ENCODE results near the gene MGAM2. TPM values are rescaled to one million over a fixed set of nuclear protein-coding genes. Genes with fewer than 3 reads are reported as not detected.

Gene MGAM2
- total and polyA plus RNA-seq, 2 of the 4 experiments (the other 2 are of a cell fraction) = not detected

- Histone ChIP-seq H2AK5ac (ENCODE audit: low read depth, low read length) (no peak overlapping the region), H3K9me3 (ENCODE audit: control insufficient read depth, insufficient read depth, low read length) (peaks cover 7% of the 10 kb centered on the region), H3K36me3 (ENCODE audit: control insufficient read depth, insufficient read depth, low read length) (no peaks in the 10 kb centered on the region), H2BK20ac (ENCODE audit: low read depth, low read length) (no peak overlapping the region), H3K23ac (ENCODE audit: low read depth, low read length) (no peak overlapping the region), H3K9ac (ENCODE audit: low read depth, low read length) (no peak overlapping the region), H3K18ac (ENCODE audit: low read depth, low read length) (no peak overlapping the region), H3K4me1 (ENCODE audit: control insufficient read depth, insufficient read depth, low read length) (no peaks in the 10 kb centered on the region), H3K79me1 (ENCODE audit: low read depth in 1 of 2, low read length in 2 of 2) (no peaks in the 10 kb centered on the region), H3K9me1 (ENCODE audit: insufficient read depth, low read length) (no peaks in the 10 kb centered on the region), H3K4me2 (ENCODE audit: low read depth, low read length) (no peak overlapping the region), H4K8ac (ENCODE audit: low read depth in 2 of 2, low read length in 2 of 2) (no peak overlapping the region), H3K4ac (ENCODE audit: low read depth, low read length) (no peak overlapping the region), H4K5ac (ENCODE audit: low read depth, low read length) (no peak overlapping the region), H2AFZ (replicated peaks; ENCODE audit: low read length, poor library complexity) (no peak overlapping the region), H2BK5ac (ENCODE audit: low read depth, low read length, poor library complexity, severe bottlenecking) (no peak overlapping the region), H3K27ac (ENCODE audit: insufficient read depth, low read length) (no peak overlapping the region), H3K56ac (ENCODE audit: extremely low read depth, insufficient read depth, low read length) (no peak overlapping the region), H2AK9ac (replicated peaks; ENCODE audit: low read depth, low read length, poor library complexity) (no peak overlapping the region), H2BK120ac (ENCODE audit: low read depth, low read length) (no peak overlapping the region), H2BK15ac (ENCODE audit: low read depth, low read length) (no peak overlapping the region), H4K20me1 (ENCODE audit: insufficient read depth, low read length) (no peaks in the 10 kb centered on the region), H4K91ac (ENCODE audit: insufficient read depth, low read depth, low read length) (no peak overlapping the region), H3K14ac (replicated peaks; ENCODE audit: low read depth, low read length) (no peak overlapping the region), H3K4me3 (ENCODE audit: insufficient read depth, low read depth, low read length) (no peak overlapping the region), H3K27me3 (ENCODE audit: control insufficient read depth, insufficient read depth, low read length) (no peaks in the 10 kb centered on the region)
- ATAC-seq (ENCODE audit: low read depth) (no peak), DNase-seq (no peak)
- intact Hi-C loops (cut with micrococcal nuclease) (no loop called here), in situ Hi-C loops (cut with MboI; ENCODE audit: low sequenced_read_pairs) (no loop called here), dilution Hi-C loops (cut with HindIII; ENCODE audit: low sequenced_read_pairs, unreplicated experiment) (no loop called here)
- POLR2A ChIA-PET (ENCODE audit: unreplicated experiment) = no interaction called here
- TF ChIP-seq, protein P1, sequence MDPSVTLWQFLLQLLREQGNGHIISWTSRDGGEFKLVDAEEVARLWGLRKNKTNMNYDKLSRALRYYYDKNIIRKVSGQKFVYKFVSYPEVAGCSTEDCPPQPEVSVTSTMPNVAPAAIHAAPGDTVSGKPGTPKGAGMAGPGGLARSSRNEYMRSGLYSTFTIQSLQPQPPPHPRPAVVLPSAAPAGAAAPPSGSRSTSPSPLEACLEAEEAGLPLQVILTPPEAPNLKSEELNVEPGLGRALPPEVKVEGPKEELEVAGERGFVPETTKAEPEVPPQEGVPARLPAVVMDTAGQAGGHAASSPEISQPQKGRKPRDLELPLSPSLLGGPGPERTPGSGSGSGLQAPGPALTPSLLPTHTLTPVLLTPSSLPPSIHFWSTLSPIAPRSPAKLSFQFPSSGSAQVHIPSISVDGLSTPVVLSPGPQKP (IDR thresholded peaks at IDR 0.05; ENCODE audit: borderline replicate concordance, low read depth, low read length) = no peak
- TF ChIP-seq POLR2A (IDR thresholded peaks at IDR 0.05; ENCODE audit: low read depth, low read length) (no peak), RCOR1 (IDR thresholded peaks at IDR 0.05; ENCODE audit: insufficient replicate concordance, low read length) (no peak), FOS (IDR thresholded peaks at IDR 0.05; ENCODE audit: low read depth, low read length) (no peak)
- TF ChIP-seq, protein P2, sequence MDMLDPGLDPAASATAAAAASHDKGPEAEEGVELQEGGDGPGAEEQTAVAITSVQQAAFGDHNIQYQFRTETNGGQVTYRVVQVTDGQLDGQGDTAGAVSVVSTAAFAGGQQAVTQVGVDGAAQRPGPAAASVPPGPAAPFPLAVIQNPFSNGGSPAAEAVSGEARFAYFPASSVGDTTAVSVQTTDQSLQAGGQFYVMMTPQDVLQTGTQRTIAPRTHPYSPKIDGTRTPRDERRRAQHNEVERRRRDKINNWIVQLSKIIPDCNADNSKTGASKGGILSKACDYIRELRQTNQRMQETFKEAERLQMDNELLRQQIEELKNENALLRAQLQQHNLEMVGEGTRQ (IDR thresholded peaks at IDR 0.05; ENCODE audit: low read depth, low read length) = no peak
- no TSS peak for BruUV-seq (replicated peaks)
- CTCF ChIA-PET = no interaction called here
- no CpG with 5 or more reads among the region's 2 CpGs for WGBS, 2 experiments (ENCODE audit: extremely low coverage in 2 of 2, insufficient read length in 1 of 2)
Measured at GRCh38 chr7:142174441-142174840, 62.9 kb downstream of the MGAM2 start.

All from IMR-90 (cell line).